Islet precursor cell (in vitro differentiated cells): ENCODE data around the gene TOP3A.

Experiments
- DNase-seq: peaks from one replicate; pipeline ENCODE4 v3.0.0-alpha.2; 2018

The TOP3A gene

DNA sequence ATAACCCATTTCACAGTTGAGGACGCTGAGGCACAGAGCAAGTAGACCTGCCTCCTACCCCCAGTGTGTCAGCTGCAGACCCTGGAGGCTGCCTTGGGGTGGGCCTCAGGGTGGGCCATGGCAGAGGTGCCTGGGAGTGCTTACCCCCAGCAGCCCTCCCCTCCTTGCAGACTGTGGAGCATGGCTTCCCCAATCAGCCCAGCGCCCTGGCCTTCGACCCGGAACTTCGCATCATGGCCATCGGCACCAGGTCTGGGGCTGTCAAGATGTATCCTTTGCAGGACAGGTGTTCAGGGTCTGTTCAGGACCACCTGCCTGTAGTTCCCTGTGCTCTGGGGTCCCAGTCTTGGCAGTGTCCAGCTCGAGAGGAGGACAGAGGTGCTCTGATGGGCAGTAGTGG, 85.0 kb downstream of the TOP3A start:
- DNase-seq, result no peak

DNA sequence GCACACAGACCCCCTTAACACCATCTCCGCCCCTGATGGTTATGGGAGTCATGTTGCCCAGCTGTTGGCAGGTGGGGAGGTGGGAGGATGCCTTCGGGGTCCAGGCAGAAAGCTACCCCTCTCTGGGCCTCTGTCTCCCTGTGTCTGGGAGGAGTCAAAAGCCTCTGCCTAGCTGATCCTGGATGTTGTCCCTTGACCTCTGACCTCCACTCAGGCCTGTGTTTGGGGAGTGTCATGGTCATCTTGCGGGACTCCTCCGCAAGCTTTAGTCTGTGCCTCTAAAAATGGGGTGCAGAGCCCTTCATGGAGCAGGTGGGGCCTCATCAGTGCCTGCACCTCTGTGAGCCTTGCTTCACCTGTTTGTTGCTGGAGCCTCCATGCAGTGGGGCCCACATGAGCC, 85.5 kb downstream of the TOP3A start:
- no peak for DNase-seq

DNA sequence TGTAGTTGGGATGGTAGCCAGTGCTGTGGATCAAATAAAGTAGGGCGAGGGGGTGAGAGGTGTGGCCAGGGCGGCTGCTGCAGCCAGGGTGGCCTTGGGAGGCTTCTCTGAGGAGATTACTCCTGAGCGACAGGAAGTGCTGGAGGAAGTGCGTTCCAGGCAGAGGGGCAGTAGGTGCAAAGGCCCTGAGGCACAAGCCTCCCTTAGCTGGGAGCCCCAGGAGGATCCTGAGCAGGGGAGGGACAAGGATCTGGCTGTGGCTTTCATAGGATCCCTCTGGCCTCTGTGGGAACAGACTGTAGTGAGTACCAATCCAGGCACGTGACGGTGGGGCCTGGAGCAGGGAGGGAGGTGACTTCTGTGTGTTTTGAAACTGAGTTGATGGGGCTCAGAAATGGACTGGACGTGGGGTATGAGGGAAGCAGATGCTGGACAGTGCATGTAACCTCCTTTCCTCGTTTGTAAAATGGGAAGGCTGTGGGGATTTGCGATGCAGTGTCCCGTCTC, 86.6 kb downstream of the TOP3A start:
- no peak for DNase-seq

DNA sequence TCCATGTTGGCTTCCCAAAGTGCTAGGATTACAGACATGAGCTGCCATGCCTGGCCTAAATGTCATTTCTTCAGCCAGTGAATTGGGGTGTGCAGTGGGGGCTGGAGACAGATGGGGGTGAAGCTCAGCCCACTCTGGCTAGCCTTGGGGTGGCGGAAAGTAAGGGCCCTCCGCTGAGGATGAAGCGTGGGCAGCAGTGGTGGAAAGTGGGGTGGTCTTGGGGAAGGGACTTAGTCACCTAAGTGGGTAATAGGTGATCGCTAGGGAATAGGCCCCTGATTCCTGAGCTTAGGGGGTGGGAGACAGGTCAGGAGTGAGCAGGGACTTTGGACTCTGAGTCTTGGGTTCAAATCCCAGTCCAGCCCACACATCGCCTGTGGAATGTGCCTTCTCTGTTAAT, 87.2 kb downstream of the TOP3A start:
- no peak for DNase-seq

DNA sequence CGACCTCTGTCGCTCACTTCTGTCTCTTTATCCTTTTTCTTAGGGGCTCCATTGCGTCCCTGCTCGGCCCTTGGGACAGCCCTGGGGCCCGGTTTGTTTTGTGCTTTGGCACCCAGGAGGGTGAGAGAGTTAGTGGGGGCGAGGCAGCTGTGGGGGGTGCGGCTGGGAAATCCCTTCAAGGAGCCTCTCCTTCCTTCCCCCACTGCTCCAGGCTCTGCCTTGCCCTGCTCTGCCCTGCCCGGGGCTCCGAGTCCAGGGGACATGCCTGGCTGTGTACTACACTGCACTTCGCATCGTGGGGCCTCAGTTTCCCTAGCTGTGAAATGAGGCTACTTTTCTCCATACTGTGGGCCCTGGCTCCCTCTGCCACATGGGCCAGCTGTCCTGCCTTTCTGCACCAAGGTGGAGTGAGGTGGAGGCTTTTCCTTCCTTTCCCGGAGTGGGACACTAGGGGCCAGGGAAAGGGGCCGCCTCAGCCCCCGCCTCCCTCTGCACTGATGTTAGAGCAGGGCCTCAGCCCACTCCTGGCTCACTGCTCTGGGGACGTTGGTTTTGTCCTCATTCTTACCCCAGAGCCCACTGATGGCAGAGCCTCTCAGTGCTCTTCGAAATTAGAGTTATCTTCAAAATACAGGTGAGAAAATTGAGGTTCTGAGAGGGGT, 88.4 kb downstream of the TOP3A start:
- no peak for DNase-seq

DNA sequence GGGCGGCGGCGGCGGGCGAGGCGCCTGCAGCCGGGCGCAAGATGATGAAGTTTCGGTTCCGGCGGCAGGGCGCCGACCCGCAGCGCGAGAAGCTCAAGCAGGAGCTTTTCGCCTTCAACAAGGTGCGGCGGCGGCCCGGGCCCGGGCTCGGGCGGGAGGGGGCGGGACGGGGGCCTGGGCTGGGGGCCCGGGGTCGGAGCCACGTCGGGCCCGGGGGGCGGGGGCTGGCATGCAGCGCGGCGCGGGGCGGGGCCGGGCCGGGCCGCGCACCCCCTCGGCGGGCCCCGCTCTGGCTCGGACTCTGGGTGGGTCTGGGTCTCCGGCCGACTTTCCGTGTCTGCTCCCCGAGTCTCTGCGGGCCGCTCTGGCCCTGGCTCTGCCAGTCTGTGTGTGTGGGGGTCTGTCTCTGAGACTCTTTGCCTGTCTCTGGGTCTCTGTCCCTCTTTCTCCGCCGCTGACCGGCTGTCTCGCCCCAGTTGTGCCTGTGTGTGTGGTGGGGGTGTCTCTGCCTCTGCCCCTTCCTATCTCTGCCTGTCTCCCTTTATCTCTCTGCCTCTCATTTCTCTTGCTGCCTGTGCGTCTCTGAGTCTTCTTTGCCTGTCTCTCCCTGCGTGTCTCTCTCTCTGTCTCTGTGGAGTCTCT, 89.0 kb downstream of the TOP3A start:
- peak; percentile 74 for DNase-seq

DNA sequence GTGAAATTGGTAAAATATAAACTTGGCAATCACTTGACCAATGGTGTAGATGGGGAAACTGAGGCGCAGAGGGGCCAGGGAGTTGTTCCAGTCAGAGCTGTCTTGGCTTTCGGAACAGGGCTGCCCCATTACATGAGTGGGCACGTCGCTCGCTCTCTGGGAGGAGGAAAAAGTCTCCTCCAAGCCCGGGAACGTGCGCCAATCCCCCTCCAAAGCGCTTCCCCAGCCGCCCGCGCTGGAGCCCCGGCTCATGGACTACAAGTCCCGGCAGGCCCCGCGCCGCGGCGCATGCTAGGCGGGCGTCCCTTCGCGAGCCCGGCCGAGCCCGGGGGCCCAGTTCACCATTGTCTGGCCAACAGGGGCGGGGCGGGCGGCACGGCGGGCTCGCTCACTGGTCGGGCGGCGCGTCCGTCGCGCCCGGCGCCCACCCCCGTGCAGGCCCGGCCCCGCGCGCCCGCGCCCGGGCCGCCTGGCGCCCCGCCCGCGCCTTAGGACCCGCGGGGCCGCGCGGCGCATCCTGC, 89.6 kb downstream of the TOP3A start, which contains the start of gene LLGL1:
TSS of gene LLGL1 (plus strand) at position 515 of the 521 bp plus-strand sequence. CDS start 48 bp downstream, outside the sequence.
- DNase-seq, result peak; percentile 99

DNA sequence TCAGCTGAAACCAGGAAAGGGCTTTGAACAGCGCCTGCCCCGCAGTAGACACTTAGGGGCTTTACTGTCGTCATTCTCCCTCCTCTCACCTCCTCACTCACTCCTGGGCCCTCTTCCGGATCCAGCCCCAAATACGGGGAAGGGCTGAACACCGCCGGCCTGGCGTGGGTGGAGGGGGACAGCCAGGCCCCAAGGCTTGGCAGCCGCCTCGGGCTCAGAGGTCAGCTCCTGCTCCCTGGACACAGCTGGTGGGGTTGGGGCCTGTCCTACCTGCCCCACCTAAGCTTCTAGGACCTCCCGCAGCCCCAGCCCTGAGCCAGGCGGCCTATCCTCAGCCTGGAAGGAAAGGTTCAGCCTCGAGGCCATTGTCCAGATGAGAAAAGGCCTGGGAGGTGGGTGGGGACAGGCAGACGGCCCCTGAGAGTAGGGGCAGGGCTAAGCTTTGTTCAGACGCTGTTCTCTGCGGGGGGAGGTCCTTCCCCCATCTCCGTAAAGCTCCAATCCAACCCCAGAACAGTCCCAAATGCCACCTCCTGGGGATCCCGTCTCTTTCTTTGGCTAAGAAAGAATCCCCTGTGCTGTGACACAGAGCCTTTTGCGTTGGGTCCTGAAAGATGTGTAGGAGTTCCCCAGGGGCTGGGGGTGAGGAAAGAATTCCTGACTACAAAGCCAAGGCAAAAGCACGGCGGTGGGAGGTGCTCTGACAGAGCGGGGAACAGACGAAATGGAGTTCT, 90.2 kb downstream of the TOP3A start:
- peak; percentile 96 for DNase-seq

DNA sequence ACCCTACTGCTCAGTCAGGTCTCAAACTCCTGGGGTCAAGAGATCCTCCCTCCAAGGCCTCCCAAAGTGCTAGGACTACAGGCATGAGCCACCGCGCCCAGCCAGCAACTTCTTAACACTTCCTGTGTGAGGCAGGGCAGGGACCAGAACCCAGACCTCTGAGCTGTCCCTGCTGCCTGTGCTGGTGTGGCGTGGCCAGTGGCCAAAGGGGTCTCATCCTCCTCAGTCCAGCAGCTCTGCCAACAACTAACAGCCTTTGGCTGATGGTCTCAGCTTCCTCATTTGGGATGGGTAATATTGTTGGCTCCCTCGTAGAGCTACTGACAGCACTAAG, 90.8 kb downstream of the TOP3A start:
- peak; percentile 80 for DNase-seq
